GM19395 (cell line): ENCODE results near the gene KRTAP10-6.
"Not testable (repeated sequence)": the region's sequence is repeated elsewhere in the genome, so short reads cannot be mapped to it uniquely, and the experiment has no call there.

Experiments used
- ATAC-seq: cut with Tn5 transposase; IDR thresholded peaks from one replicate; pipeline ENCODE4 v1.9.1; 2021; ENCODE audit warnings: mild to moderate bottlenecking, moderate library complexity; ENCODE audit not compliant: unreplicated experiment

KRTAP10-6 gene

GRCh38 chr21:44592446-44593311 lies at the start of gene KRTAP10-6:
KRTAP10-6 (minus strand) TSS chr21:44592505; CDS start chr21:44592484, 21 bp downstream.
- no peak for ATAC-seq

- ATAC-seq = no peak
These were observed 48.5 kb upstream of the KRTAP10-6 start for GRCh38 chr21:44640761-44641160.

GRCh38 chr21:44639331-44639655 lies 47.0 kb upstream of the KRTAP10-6 start:
- no peak for ATAC-seq

- not testable (repeated sequence) for ATAC-seq
These were observed 46.4 kb upstream of the KRTAP10-6 start for GRCh38 chr21:44638506-44639330.

- ATAC-seq = not testable (repeated sequence)
These were observed 45.6 kb upstream of the KRTAP10-6 start for GRCh38 chr21:44637851-44638348.

- no peak for ATAC-seq
These were observed 44.9 kb upstream of the KRTAP10-6 start, which contains the start of gene KRTAP10-10 for GRCh38 chr21:44637018-44637850. KRTAP10-10 (plus strand) TSS chr21:44637356; CDS start chr21:44637418, 62 bp downstream.

DNA sequence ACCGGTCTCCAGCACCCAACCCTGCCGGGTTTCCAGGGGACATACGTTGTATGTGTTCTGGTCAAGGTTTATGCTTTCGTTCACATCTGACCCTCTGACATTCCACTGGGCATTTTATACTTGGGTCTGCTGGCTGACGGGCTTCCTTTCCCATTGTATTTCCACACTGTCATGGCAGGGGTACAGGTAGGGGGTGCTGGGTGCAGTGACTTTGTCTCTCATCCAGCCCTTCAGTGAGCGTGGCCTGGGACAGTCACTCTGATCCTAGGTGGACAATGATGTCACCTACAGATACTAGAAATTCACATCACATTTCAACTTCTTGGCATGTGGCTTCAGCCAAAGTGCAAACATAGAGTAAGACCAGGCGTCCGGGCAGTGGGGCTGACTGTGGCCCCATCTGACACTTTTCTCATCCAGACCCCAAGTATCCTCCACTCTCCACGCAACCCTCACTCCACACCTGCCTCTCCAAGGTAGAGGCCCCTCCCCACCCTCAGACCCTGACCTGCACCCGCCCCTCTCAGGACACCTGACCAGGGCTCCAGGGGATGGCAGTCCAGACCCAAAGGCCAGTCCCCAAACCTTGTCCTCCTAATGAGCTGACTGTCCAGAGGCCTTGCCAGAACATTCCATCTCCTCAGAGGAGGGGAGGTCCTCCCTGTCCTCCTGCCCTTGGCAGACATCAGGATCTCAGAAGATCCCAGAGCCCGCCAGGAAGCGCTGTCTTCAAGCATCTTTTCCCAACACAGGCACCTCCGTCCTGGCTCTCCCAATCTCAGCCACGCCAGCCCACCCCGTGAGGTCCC lies 44.1 kb upstream of the KRTAP10-6 start:
- no peak for ATAC-seq

GRCh38 chr21:44632067-44632466 lies 39.8 kb upstream of the KRTAP10-6 start:
- no peak for ATAC-seq

DNA sequence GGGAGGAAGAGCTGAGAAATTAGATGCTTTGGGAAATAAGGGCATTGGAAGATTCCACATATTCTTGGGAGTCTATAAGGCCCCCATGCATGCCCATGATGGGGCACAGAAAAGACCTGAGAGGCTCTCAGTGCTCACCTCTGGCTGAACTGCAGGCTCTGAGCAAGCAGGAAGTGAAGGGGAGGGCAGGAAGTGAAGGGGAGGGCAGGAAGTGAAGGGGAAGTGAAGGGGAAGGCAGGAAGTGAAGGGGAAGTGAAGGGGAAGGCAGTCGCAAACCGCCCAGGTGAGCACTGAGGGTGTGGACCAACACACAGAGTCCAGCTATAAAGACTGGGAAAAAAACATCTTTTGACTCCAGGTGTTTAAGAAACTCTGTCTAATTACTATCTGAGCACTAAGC lies 38.1 kb upstream of the KRTAP10-6 start:
- no peak for ATAC-seq

DNA sequence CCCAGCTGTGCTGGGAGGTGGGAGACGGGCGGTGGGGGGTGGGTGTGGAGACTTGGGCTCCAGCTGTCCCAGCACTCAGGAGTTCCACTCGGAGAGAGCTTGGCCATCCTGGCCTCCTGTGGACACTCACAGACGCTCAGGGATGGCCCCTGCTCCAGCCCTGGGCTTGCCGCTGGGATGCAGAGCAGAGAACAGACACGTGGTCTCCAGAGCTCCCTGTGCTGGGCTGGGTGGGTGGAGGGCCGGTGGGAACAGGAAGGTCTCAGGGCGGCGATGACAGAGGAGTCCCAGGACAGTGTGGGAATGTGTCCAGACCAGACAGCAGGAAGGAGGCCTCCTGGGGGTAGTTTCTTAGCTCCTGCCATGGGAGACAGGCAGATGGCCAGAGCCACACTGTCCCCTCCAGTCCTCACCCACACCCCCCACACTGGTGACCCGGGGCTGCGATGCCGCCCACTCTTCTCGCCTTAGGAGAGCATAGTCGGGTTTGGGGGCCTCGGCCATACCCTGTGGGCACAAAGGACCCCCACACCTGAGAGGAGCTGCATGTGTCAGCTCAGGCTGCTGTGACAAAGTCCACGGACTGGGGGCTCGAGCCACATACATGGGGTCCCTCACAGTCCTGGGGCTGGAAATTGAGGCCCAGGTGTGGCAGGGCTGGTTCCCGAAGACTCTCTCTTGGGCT lies 36.5 kb upstream of the KRTAP10-6 start:
- ATAC-seq = no peak

DNA sequence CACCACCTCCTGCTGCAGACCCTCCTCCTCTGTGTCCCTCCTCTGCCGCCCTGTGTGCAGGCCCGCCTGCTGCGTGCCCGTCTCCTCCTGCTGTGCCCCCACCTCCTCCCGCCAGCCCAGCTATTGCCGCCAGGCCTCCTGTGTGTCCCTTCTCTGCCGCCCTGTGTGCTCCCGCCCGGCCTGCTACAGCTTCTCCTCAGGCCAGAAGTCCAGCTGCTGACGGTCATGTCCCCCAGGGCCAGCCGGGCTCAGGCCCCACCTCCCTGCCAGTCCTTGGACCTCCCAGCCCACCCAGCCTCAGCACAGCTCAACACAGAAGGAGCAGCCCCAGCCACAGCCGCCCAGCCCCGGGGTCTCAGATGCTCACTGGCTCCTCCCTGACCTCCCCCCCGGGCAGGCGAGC lies 35.5 kb upstream of the KRTAP10-6 start:
- ATAC-seq = not testable (repeated sequence)

DNA sequence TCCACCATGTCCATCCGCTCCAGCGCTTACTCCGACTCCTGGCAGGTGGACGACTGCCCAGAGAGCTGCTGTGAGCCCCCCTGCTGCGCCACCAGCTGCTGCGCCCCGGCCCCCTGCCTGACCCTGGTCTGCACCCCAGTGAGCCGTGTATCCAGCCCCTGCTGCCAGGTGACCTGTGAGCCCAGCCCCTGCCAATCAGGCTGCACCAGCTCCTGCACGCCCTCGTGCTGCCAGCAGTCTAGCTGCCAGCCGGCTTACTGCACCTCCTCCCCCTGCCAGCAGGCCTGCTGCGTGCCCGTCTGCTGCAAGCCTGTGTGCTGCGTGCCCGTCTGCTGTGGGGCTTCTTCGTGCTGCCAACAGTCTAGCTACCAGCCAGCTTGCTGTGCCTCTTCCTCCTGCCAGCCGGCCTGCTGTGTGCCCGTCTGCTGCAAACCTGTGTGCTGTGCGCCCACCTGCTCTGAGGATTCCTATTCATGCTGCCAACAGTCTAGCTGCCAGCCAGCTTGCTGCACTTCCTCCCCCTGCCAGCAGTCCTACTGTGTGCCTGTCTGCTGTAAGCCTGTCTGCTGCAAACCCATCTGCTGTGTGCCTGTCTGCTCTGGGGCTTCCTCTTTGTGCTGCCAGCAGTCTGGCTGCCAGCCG lies 35.0 kb upstream of the KRTAP10-6 start:
- ATAC-seq = not testable (repeated sequence)

DNA sequence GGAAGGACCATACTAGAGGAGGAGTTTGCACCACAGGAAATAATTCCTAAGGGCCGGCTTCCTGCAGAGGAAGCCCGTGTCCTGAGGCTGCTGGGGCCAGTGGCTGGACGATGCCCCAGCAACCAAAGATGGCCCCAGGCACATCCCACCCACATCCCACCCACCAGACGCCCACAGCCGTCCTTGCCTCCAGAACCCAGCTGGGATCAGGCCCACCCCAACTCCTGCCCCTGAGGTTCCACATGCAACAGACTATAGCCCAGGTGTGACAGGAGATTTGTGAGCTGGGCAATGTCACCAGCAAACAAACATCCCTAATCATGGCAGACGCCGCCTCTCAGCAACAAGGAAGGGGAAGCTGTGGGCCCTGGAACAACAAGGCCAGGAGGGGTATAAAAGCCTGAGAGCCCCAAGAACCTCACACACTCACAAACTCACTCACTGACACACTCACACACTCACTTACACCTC lies 34.4 kb upstream of the KRTAP10-6 start, which contains the start of gene KRTAP10-9:
Gene KRTAP10-9, plus strand, starts transcription at position 421 of the 471 bp plus-strand sequence. CDS start 79 bp downstream, outside the sequence.
- ATAC-seq = no peak

DNA sequence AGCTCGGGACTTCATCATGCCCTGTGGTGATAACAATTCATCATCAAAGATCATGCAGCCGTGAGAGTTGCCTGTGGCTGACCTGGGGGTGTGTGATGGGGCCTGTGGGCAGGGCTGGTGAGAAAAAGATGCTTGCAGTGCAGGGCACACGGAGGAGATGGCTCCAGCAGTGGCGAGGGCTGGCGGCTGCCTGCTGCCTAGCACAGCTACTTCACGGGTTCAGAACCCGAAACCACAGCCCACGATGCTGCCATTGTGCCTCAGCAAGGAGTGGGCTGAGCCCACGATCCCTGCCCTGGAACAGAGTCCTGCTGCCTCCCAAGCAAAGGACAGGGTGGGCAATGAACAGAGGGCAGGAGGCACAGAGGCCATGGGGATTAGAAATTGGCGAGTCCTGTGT lies 34.0 kb upstream of the KRTAP10-6 start:
- no peak for ATAC-seq

- no peak for ATAC-seq
These were observed 33.5 kb upstream of the KRTAP10-6 start for GRCh38 chr21:44625756-44626155.

GRCh38 chr21:44623575-44623974 lies 31.3 kb upstream of the KRTAP10-6 start:
- ATAC-seq = no peak

DNA sequence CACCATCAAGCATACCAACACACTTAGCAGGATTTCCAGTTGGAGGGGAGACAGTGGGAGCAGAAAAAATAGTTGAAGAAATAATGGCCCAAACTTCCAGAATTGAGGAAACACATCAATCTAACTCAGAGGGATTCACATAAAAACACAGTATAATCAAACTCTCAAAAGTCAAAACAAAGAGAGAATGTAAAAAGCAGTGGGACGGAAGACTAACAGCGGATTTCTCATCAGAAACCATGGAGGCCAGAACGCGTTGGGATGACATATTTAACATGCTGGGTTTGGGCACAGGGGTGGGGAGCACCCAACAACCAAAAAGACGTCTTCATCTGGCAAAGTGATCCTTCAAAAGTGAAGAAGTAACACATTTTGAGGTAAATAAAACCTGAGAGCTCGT lies 27.6 kb upstream of the KRTAP10-6 start:
- no peak for ATAC-seq

DNA sequence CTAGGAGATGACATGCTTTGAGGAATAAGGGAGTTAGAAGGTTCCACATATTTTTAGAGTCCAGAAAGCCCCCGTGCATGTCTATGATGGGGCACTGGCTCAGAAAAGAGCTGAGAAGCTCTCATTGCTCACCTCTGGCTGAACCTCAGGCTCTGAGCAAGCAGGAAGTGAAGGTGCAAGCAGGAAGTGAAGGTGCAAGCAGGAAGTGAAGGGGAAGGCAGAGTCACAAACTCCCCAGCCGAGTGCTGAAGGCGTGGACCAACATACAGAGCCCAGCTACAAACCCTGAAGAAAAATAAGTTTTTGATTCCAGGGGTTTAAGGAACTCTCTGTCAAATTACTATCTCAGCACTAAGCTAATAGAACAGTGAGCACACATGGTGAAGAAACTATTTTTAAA lies 26.6 kb upstream of the KRTAP10-6 start:
- ATAC-seq = no peak

DNA sequence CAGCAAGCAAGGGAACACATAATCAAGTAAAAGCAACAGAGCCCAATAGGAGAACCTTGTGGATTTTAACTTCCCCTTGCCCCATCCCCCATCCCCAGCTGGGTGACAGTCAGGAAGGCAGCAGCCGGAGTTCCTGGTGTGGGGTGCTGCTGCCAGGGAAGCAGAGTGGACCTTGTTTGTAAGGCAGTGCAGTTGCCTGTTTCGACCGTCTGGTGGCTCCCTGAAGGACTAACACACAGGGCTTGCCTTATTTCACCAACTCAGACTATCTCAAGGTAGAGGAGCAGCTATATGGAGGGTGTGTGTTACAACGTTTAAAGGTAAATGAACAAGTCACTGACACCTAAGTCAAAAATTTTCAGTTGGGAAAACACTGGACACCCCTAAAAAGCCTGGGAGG lies 26.2 kb upstream of the KRTAP10-6 start:
- ATAC-seq = no peak
